D721Med (cell line): ENCODE measurements around the gene KLHL5.

ENCODE experiments used
- DNase-seq: peaks from one replicate; pipeline ENCODE4 v3.0.0; 2011; ENCODE audit warnings: low spot score; ENCODE audit not compliant: insufficient read length
- FAIRE-seq: peaks from 2 replicates; lab custom pipeline; 2011; peaks lifted over from hg19 to GRCh38; lab: Jason Lieb, UNC
- TF ChIP-seq, protein P1 (sequence below): IDR thresholded peaks from 2 replicates; pipeline ENCODE4 v1.5.1; 2012; ENCODE audit warnings: mild to moderate bottlenecking, control low read depth; ENCODE audit not compliant: insufficient read depth; ENCODE audit errors: missing control alignments

The KLHL5 gene

GRCh38 chr4:39036172-39036571, 25.9 kb upstream of the KLHL5 start:
- FAIRE-seq, result no peak
- DNase-seq, result no peak
- TF ChIP-seq, protein P1, sequence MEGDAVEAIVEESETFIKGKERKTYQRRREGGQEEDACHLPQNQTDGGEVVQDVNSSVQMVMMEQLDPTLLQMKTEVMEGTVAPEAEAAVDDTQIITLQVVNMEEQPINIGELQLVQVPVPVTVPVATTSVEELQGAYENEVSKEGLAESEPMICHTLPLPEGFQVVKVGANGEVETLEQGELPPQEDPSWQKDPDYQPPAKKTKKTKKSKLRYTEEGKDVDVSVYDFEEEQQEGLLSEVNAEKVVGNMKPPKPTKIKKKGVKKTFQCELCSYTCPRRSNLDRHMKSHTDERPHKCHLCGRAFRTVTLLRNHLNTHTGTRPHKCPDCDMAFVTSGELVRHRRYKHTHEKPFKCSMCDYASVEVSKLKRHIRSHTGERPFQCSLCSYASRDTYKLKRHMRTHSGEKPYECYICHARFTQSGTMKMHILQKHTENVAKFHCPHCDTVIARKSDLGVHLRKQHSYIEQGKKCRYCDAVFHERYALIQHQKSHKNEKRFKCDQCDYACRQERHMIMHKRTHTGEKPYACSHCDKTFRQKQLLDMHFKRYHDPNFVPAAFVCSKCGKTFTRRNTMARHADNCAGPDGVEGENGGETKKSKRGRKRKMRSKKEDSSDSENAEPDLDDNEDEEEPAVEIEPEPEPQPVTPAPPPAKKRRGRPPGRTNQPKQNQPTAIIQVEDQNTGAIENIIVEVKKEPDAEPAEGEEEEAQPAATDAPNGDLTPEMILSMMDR, result no peak

- FAIRE-seq (no peak), DNase-seq (no peak)
- TF ChIP-seq, protein P1, result no peak
These were observed 24.6 kb upstream of the KLHL5 start for GRCh38 chr4:39037491-39037825.

- no peak for FAIRE-seq
These were observed 24.1 kb upstream of the KLHL5 start for GRCh38 chr4:39037941-39038340.

GRCh38 chr4:39039108-39039507, 22.9 kb upstream of the KLHL5 start:
- FAIRE-seq (no peak), DNase-seq (no peak)
- TF ChIP-seq, protein P1, result no peak

More at GRCh38 chr4:39037941-39038340, 24.1 kb upstream of the KLHL5 start:
- TF ChIP-seq, protein P1, result no peak
- DNase-seq, result no peak

DNA sequence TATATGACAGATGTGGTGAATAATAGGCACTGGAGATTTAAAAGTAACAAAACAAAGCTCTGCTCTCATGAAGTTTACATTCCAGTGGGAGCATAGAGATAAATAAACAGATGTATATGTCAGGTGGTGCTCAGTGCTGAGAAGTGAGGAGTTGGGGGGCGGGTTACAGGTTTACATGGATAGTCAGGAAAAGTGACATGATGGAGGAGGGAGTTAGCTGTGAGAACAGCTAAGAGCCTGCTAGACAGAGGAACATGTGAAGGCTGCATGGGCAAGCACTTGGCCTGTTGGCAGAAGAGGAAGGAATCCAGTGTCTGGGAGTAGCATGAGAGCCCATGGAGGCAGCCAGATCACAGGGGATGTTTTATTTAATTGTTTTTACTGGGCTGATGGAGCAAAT, 19.7 kb upstream of the KLHL5 start:
- FAIRE-seq, result no peak
- TF ChIP-seq, protein P1, result no peak
- no peak for DNase-seq

DNA sequence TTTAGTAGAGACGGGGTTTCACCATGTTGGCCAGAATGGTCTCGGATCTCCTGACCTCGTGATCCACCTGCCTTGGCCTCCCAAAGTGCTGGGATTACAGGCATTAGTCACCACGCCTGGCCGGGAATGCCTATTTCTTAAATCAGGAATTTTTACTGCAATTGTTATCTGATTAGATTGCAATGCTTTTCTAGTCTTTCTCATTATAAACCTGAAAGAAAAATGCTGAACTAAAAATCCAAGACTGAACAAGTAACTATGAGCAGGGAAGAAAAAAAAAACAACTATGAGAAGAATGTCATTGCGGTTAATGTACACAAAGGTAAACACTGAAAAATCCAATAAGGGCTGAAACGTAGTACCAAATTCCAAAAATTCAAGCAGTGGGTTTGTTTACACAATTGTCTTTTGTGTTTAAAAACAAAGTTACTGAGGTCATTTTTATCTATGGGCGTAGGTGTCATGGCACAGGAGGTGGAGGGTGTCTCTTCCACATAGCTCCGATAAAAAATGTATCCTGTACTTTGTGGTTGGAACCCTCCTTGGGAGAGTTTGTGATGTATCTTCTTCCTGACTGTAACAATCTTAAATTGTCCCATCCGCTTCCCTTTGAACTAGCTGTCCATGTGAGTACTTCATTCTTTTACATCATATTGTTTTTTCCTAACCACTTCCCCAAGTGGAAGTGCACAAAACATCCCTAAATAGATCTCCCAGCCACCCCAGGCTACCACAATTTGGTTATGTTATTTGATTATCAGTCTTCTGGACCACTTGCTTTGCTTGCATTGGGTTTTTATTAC, 18.8 kb upstream of the KLHL5 start:
- no peak for DNase-seq
- FAIRE-seq, result no peak
- TF ChIP-seq, protein P1, result no peak

- no peak for FAIRE-seq
- TF ChIP-seq, protein P1, result no peak
- DNase-seq, result no peak
These were observed 18.1 kb upstream of the KLHL5 start for GRCh38 chr4:39043861-39044363.
